ENCODE results near the gene PIWIL4.

DNA sequence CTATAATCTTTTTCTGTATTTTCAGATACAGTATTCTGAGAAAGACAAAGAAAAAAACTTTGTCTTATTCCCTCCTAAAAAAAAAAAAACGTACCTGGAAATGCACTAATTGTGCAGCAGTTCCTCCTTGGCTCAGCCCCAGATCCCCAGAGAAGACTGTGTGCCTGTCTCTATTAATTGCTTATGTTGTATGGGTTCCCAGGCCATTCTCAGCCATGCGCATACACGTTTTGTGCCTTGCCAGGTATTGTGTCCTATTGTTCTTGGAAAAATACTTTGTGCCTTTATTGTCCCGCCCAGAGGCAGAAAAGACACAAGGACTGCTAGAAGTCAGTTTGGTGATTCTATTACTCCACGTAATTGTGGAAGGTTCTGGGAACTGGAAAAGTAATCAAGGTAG is 91.2 kb downstream of the PIWIL4 start:
- TF ChIP-seq CTCF (conservative IDR thresholded peaks at IDR 0.05; ENCODE audit: low read length) (no peak), EZH2phosphoT487 (IDR thresholded peaks at IDR 0.05; ENCODE audit: borderline replicate concordance) (no peak)
